ENCODE data around the gene SPOCK2.
"Not testable (repeated sequence)": the region's sequence is repeated elsewhere in the genome, so short reads cannot be mapped to it uniquely, and the experiment has no call there.

SPOCK2 gene

GRCh38 chr10:72108830-72109635, 20.7 kb upstream of the SPOCK2 start:
- DNase-seq (ENCODE audit: low read depth in 1 of 2, low spot score in 1 of 2) = no peak

- DNase-seq (ENCODE audit: low read depth in 1 of 2, low spot score in 1 of 2) = not testable (repeated sequence)
These were observed 19.6 kb upstream of the SPOCK2 start for GRCh38 chr10:72108004-72108370.

GRCh38 chr10:72107325-72108003, 19.1 kb upstream of the SPOCK2 start:
- no peak for DNase-seq (ENCODE audit: low read depth in 1 of 2, low spot score in 1 of 2)

GRCh38 chr10:72106896-72107295, 18.5 kb upstream of the SPOCK2 start:
- no peak for DNase-seq (ENCODE audit: low read depth in 1 of 2, low spot score in 1 of 2)

GRCh38 chr10:72106154-72106849, 18.0 kb upstream of the SPOCK2 start:
- no peak for DNase-seq (ENCODE audit: low read depth in 1 of 2, low spot score in 1 of 2)

GRCh38 chr10:72105710-72106109, 17.4 kb upstream of the SPOCK2 start:
- DNase-seq (ENCODE audit: low read depth in 1 of 2, low spot score in 1 of 2) = no peak

GRCh38 chr10:72105098-72105475, 16.7 kb upstream of the SPOCK2 start:
- DNase-seq (ENCODE audit: low read depth in 1 of 2, low spot score in 1 of 2) = no peak

GRCh38 chr10:72104472-72105097, 16.2 kb upstream of the SPOCK2 start:
- DNase-seq (ENCODE audit: low read depth in 1 of 2, low spot score in 1 of 2) = no peak

GRCh38 chr10:72099600-72099921, 11.2 kb upstream of the SPOCK2 start:
- no peak for DNase-seq (ENCODE audit: low read depth in 1 of 2, low spot score in 1 of 2)

GRCh38 chr10:72098836-72099599, 10.7 kb upstream of the SPOCK2 start:
- no peak for DNase-seq (ENCODE audit: low read depth in 1 of 2, low spot score in 1 of 2)

- DNase-seq (ENCODE audit: low read depth in 1 of 2, low spot score in 1 of 2) = no peak
These were observed 10.0 kb upstream of the SPOCK2 start for GRCh38 chr10:72098301-72098835.

- no peak for DNase-seq (ENCODE audit: low read depth in 1 of 2, low spot score in 1 of 2)
These were observed 9.3 kb upstream of the SPOCK2 start for GRCh38 chr10:72097448-72098300.

GRCh38 chr10:72096115-72097000, 8.0 kb upstream of the SPOCK2 start:
- no peak for DNase-seq (ENCODE audit: low read depth in 1 of 2, low spot score in 1 of 2)

- DNase-seq (ENCODE audit: low read depth in 1 of 2, low spot score in 1 of 2) = no peak
These were observed 6.8 kb upstream of the SPOCK2 start for GRCh38 chr10:72095195-72095594.

GRCh38 chr10:72094574-72094973, 6.2 kb upstream of the SPOCK2 start:
- no peak for DNase-seq (ENCODE audit: low read depth in 1 of 2, low spot score in 1 of 2)

- no peak for DNase-seq (ENCODE audit: low read depth in 1 of 2, low spot score in 1 of 2)
These were observed 5.1 kb upstream of the SPOCK2 start for GRCh38 chr10:72093450-72093849.

- DNase-seq (ENCODE audit: low read depth in 1 of 2, low spot score in 1 of 2) = no peak
These were observed 4.6 kb upstream of the SPOCK2 start for GRCh38 chr10:72092987-72093386.

- DNase-seq (ENCODE audit: low read depth in 1 of 2, low spot score in 1 of 2) = no peak
These were observed 4.0 kb upstream of the SPOCK2 start for GRCh38 chr10:72092171-72092924.
